HepG2 (cell line): ENCODE measurements around the gene NT5C. TPM values are rescaled to one million over a fixed set of nuclear protein-coding genes. Genes with fewer than 3 reads are reported as not detected.
A peak's percentile ranks its signal among the peaks of the same experiment; 100 is the strongest.

Experiments
- ATM ChIP-seq: fragments of 450-650 bp; IDR thresholded peaks from 2 replicates; pipeline ENCODE4 v1.7.1; 2017; ENCODE audit warnings: mild to moderate bottlenecking, borderline replicate concordance
- CREM ChIP-seq, 2 experiments: sonication (generic) in 1 of 2; formaldehyde crosslinking in 1 of 2; IDR thresholded peaks; 2 replicates each; pipeline versions ENCODE4 v1.4.0 to v1.6.1; 2016 to 2020; ENCODE audit warnings: antibody characterized with exemption in 1 of 2, mild to moderate bottlenecking in 1 of 2, missing genetic modification reagents in 1 of 2
- MAFK ChIP-seq, 2 experiments: IDR thresholded peaks in 1 of 2; conservative IDR thresholded peaks in 1 of 2; 2 replicates each; pipeline ENCODE4 v1.6.1; 2011; ENCODE audit warnings: improper control_type of control experiment in 2 of 2, low read length in 2 of 2
- MLLT10 ChIP-seq: sonication (generic); formaldehyde crosslinking; IDR thresholded peaks from 2 replicates; pipeline ENCODE4 v1.4.0; 2020; ENCODE audit warnings: missing genetic modification reagents
- NAIF1 ChIP-seq: sonication (generic); formaldehyde crosslinking; IDR thresholded peaks from 2 replicates; pipeline ENCODE4 v1.5.0; 2020; ENCODE audit warnings: mild to moderate bottlenecking, missing genetic modification reagents, borderline replicate concordance
- NR2F2 ChIP-seq: IDR thresholded peaks from 2 replicates; pipeline ENCODE4 v1.6.1; 2012; ENCODE audit warnings: low read depth, inconsistent platforms, borderline replicate concordance
- RFX3 ChIP-seq: IDR thresholded peaks from 2 replicates; pipeline ENCODE4 v1.6.1; 2016; ENCODE audit warnings: missing biosample characterization, missing genetic modification reagents
- SKI ChIP-seq: fragments of 450-650 bp; IDR thresholded peaks from one replicate; pipeline ENCODE4 v1.6.1; 2018; ENCODE audit warnings: mild to moderate bottlenecking; ENCODE audit not compliant: partially characterized antibody
- TCF7L2 ChIP-seq: IDR thresholded peaks from 2 replicates; pipeline ENCODE4 v1.6.1; 2011; ENCODE audit warnings: mild to moderate bottlenecking, low read depth, low read length, moderate library complexity
- THYN1 ChIP-seq: sonication (generic); formaldehyde crosslinking; IDR thresholded peaks from 2 replicates; pipeline ENCODE4 v1.8.1; 2023; ENCODE audit warnings: low read depth, mild to moderate bottlenecking, moderate library complexity, missing genetic modification reagents, borderline replicate concordance
- YEATS4 ChIP-seq: sonication (generic); formaldehyde crosslinking; IDR thresholded peaks from 2 replicates; pipeline ENCODE4 v1.4.0; 2020; ENCODE audit warnings: missing genetic modification reagents, borderline replicate concordance
- ZFX ChIP-seq: sonication (generic); formaldehyde crosslinking; IDR thresholded peaks from 2 replicates; pipeline ENCODE4 v1.4.0; 2020; ENCODE audit warnings: mild to moderate bottlenecking, low read depth, missing genetic modification reagents, moderate library complexity
- ZNF44 ChIP-seq: sonication (generic); formaldehyde crosslinking; IDR thresholded peaks from 2 replicates; pipeline ENCODE4 v1.5.1; 2020; ENCODE audit warnings: mild to moderate bottlenecking, missing genetic modification reagents
- ZNF501 ChIP-seq: sonication (generic); formaldehyde crosslinking; IDR thresholded peaks from 2 replicates; pipeline ENCODE4 v1.5.1; 2020; ENCODE audit warnings: mild to moderate bottlenecking, moderate library complexity, missing genetic modification reagents
- ZNF703 ChIP-seq: sonication (generic); formaldehyde crosslinking; IDR thresholded peaks from 2 replicates; pipeline ENCODE4 v1.5.1; 2020; ENCODE audit warnings: missing genetic modification reagents, mild to moderate bottlenecking, moderate library complexity, borderline replicate concordance
- polyA plus RNA-seq, 8 experiments: library from polyadenylated mRNA; depleted of rRNA in 3 of 8; stranded (reverse) in 7 of 8; unstranded in 1 of 8; fragments of >200 nt; fragmentation: Illumina TruSeq in 4 of 8; extraction: Trizol in 4 of 8; gene quantifications; 2 replicates each; pipeline versions ENCODE4 v1.2.1 to v1.2.3, GENCODE V29; 2011 to 2016; ENCODE audit warnings: low read depth in 4 of 8, missing spikeins in 1 of 8, mixed read lengths in 1 of 8; ENCODE audit not compliant: insufficient read depth in 1 of 8
- total RNA-seq, 5 experiments: library from RNA; depleted of rRNA; stranded (reverse); fragments of >200 nt; fragmentation: Illumina TruSeq; extraction: Trizol; gene quantifications; 2 replicates each; pipeline ENCODE4 v1.2.3, GENCODE V29; 2016; ENCODE audit warnings: low read depth in 1 of 5
- TF ChIP-seq, protein P1 (sequence below): IDR thresholded peaks from 2 replicates; pipeline ENCODE4 v1.6.1; 2016; ENCODE audit warnings: low read depth, borderline replicate concordance
- TF ChIP-seq, protein P2 (sequence below): sonication (generic); formaldehyde crosslinking; conservative IDR thresholded peaks from 2 replicates; pipeline ENCODE4 v1.4.0; 2020; ENCODE audit warnings: missing genetic modification reagents
- TF ChIP-seq, protein P3 (sequence below): sonication (generic); formaldehyde crosslinking; IDR thresholded peaks from 2 replicates; pipeline ENCODE4 v1.5.0; 2020; ENCODE audit warnings: missing genetic modification reagents
- TF ChIP-seq, protein P4 (sequence below): sonication (generic); formaldehyde crosslinking; IDR thresholded peaks from 2 replicates; pipeline ENCODE4 v1.5.0; 2020; ENCODE audit warnings: missing genetic modification reagents
- TF ChIP-seq, protein P5 (sequence below): IDR thresholded peaks from 2 replicates; pipeline ENCODE4 v1.6.1; 2016; ENCODE audit warnings: low read depth
- TF ChIP-seq, protein P6 (sequence below): IDR thresholded peaks from 2 replicates; pipeline ENCODE4 v1.6.1; 2016; ENCODE audit warnings: mild to moderate bottlenecking

The NT5C gene
- total and polyA plus RNA-seq, 2 of the 13 experiments (the other 11 are each of a cell fraction or from before 2014, with no cell fraction given), result 42.8 to 48.6 TPM

DNA sequence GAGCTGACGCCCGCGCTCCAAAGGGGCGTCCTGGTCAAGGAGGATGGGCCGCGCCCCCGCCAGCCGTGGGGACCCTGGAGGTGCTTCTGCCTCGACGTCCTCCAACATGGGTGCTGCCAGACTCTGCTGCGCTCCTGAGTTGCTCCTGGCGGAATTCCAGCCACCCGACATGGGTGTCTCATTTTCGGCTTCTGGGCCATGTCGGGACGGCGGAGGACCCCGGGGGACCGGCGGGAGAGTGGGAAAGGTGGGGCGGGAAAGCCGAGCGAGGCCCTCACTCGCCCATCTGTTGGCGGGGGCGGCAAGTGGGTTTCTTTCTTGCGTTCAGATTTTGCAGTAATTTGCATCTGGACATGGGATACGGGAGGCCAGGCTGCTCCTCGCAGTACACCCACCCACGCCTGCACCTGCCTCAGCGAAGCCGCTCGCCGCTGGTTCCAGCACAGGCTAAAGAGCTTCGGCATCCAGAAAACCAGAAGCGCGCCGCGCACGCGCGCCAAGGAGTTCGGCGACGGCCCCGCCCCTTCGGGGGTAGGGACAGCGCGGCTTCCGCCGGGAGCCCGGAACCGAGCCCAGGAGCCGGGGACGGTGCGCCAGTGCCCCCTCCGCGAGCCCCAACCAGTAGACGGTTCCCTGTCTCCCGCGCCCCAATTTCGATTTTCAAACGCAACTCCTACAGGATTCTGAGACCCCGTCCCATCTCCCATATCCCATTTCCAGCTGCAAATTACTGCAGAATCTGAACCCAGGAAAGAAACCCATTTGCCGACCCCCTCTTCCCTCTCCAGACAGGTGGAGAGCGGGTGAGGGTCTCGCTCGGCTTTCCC, 21.9 kb downstream of the NT5C start, which contains the start of gene ARMC7 (continued):
- TF ChIP-seq TCF7L2, result no peak
- TF ChIP-seq, protein P1, sequence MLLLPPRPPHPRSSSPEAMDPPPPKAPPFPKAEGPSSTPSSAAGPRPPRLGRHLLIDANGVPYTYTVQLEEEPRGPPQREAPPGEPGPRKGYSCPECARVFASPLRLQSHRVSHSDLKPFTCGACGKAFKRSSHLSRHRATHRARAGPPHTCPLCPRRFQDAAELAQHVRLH (CRISPR knock-in tag), result peak; percentile 57; the same call in 1 of the 2 replicates
- no peak for TF ChIP-seq ATM
- TF ChIP-seq MAFK (conservative IDR thresholded peaks at IDR 0.05 in 1 of 2, IDR thresholded peaks at IDR 0.05 in 1 of 2; ENCODE audit: low read length in 2 of 2), result no peak
- no peak for TF ChIP-seq CREM (IDR thresholded peaks at IDR 0.05)
- no peak for TF ChIP-seq CREM (CRISPR knock-in tag; IDR thresholded peaks at IDR 0.05)
- TF ChIP-seq, protein P2, sequence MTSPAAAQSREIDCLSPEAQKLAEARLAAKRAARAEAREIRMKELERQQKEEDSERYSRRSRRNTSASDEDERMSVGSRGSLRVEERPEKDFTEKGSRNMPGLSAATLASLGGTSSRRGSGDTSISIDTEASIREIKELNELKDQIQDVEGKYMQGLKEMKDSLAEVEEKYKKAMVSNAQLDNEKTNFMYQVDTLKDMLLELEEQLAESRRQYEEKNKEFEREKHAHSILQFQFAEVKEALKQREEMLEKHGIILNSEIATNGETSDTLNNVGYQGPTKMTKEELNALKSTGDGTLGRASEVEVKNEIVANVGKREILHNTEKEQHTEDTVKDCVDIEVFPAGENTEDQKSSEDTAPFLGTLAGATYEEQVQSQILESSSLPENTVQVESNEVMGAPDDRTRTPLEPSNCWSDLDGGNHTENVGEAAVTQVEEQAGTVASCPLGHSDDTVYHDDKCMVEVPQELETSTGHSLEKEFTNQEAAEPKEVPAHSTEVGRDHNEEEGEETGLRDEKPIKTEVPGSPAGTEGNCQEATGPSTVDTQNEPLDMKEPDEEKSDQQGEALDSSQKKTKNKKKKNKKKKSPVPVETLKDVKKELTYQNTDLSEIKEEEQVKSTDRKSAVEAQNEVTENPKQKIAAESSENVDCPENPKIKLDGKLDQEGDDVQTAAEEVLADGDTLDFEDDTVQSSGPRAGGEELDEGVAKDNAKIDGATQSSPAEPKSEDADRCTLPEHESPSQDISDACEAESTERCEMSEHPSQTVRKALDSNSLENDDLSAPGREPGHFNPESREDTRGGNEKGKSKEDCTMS, result no peak
- TF ChIP-seq, protein P3, sequence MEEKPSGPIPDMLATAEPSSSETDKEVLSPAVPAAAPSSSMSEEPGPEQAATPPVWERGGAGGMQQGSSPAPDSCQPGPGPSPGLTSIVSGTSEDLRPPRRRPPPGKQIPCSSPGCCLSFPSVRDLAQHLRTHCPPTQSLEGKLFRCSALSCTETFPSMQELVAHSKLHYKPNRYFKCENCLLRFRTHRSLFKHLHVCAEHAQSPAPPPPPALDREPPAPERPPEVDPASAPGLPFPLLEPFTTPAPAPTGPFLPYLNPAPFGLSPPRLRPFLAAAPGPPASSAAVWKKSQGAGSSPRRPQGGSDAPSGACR, result no peak; the same call in 1 of the 2 replicates
- TF ChIP-seq MLLT10 (CRISPR knock-in tag), result no peak
- TF ChIP-seq ZNF501 (CRISPR knock-in tag), result peak; percentile 33; the same call in 1 of the 2 replicates
- no peak; the same call in 1 of the 2 replicates for TF ChIP-seq ZNF44
- TF ChIP-seq SKI, result no peak
- no peak for TF ChIP-seq NR2F2
- no peak; the same call in 1 of the 2 replicates for TF ChIP-seq ZFX (CRISPR knock-in tag)
- no peak for TF ChIP-seq THYN1 (CRISPR knock-in tag)
- TF ChIP-seq YEATS4, result peak; percentile 17; the same call in 1 of the 2 replicates
- TF ChIP-seq RFX3 (CRISPR knock-in tag), result no peak
- TF ChIP-seq NAIF1, result no peak; the same call in 1 of the 2 replicates
- TF ChIP-seq, protein P4, sequence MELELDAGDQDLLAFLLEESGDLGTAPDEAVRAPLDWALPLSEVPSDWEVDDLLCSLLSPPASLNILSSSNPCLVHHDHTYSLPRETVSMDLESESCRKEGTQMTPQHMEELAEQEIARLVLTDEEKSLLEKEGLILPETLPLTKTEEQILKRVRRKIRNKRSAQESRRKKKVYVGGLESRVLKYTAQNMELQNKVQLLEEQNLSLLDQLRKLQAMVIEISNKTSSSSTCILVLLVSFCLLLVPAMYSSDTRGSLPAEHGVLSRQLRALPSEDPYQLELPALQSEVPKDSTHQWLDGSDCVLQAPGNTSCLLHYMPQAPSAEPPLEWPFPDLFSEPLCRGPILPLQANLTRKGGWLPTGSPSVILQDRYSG (CRISPR knock-in tag), result no peak
- TF ChIP-seq, protein P5, sequence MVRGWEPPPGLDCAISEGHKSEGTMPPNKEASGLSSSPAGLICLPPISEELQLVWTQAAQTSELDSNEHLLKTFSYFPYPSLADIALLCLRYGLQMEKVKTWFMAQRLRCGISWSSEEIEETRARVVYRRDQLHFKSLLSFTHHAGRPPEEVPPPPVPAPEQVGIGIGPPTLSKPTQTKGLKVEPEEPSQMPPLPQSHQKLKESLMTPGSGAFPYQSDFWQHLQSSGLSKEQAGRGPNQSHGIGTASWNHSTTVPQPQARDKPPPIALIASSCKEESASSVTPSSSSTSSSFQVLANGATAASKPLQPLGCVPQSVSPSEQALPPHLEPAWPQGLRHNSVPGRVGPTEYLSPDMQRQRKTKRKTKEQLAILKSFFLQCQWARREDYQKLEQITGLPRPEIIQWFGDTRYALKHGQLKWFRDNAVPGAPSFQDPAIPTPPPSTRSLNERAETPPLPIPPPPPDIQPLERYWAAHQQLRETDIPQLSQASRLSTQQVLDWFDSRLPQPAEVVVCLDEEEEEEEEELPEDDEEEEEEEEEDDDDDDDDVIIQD (CRISPR knock-in tag), result 0 out of 2 replicates have a peak, but pooled peaks have one; percentile 26
- TF ChIP-seq, protein P6, sequence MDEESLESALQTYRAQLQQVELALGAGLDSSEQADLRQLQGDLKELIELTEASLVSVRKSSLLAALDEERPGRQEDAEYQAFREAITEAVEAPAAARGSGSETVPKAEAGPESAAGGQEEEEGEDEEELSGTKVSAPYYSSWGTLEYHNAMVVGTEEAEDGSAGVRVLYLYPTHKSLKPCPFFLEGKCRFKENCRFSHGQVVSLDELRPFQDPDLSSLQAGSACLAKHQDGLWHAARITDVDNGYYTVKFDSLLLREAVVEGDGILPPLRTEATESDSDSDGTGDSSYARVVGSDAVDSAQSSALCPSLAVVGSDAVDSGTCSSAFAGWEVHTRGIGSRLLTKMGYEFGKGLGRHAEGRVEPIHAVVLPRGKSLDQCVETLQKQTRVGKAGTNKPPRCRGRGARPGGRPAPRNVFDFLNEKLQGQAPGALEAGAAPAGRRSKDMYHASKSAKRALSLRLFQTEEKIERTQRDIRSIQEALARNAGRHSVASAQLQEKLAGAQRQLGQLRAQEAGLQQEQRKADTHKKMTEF (CRISPR knock-in tag), result peak; percentile 54
- TF ChIP-seq ZNF703 (CRISPR knock-in tag), result no peak; the same call in 1 of the 2 replicates
